ENCODE data around the gene FBXO38.
"Not testable (repeated sequence)": the region's sequence is repeated elsewhere in the genome, so short reads cannot be mapped to it uniquely, and the experiment has no call there.

The FBXO38 gene

DNA sequence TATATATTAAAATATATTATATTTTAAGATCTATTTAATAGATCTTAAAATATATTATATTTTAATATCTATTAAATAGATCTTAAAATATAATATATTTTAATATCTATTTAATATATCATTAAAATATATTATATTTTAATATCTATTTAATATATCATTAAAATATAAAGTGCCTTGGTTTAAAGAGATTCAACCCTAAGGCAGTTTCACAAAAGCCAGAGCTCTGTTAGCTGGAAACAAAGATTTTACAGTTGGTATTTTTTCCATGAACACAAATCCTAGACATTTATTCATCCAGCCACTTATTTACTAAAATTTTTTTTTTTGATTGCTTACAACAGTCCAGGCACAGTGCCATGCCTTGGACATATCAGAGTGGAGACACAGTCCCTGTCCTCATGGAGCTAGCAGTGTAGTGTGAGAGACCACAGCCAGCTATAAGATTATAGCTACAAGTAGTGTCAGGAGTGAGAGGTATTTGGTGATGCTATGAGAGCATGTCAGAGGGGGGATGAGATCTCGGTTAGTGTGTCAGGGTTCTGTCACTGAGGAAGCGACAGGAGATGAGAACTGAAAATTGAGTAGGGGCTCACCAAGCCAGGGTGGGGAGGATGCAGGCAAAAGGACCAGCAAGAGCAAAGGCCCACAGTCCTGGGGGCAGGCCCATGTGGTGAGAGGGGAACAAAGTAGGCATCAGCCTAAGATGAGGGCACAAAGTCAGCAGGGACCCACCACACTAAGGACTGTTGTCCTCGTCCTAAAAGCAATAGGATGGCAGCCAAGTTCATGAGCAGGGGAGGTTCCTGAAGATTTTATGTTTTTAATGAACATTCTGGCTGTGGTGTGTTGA is 74.5 kb downstream of the FBXO38 start:
- Histone ChIP-seq H3K4me3 (ENCODE audit: low read length) (no peak overlapping the region), H3K4me1 (ENCODE audit: control insufficient read depth, insufficient read depth, low read length) (peaks cover 8% of the 10 kb centered on the region), H3K9ac (ENCODE audit: low read length) (no peak overlapping the region), H3K9me3 (ENCODE audit: control insufficient read depth, low read length) (no peaks in the 10 kb centered on the region), H3K36me3 (ENCODE audit: control insufficient read depth, insufficient read depth, low read length, severe bottlenecking) (no peaks in the 10 kb centered on the region), H3K27me3 (replicated peaks; ENCODE audit: control insufficient read depth, insufficient read depth, low read length) (no peaks in the 10 kb centered on the region)
- DNase-seq (ENCODE audit: low read depth): no peak

DNA sequence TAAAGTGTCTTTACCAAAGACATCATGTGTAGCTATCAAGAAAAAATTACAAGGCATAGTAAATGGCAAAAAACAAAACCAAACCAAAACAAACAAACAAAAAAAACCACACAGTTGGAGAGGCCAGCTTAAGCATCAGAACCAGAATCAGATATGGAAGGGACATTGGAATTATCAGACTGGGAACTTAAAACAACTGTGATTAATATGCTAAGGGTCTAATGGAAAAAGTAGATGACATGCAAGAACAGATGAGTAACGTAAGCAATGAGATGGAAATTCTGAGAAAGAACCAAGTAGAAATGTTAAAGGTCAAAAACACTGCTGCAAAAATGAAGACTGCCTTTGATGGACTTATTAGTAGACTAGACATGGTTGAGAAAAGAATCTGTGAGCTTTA is 75.9 kb downstream of the FBXO38 start:
- Histone ChIP-seq H3K9ac (ENCODE audit: low read length) (no peak overlapping the region), H3K9me3 (ENCODE audit: control insufficient read depth, low read length) (no peaks in the 10 kb centered on the region), H3K27me3 (replicated peaks; ENCODE audit: control insufficient read depth, insufficient read depth, low read length) (no peaks in the 10 kb centered on the region), H3K4me3 (ENCODE audit: low read length) (no peak overlapping the region), H3K36me3 (ENCODE audit: control insufficient read depth, insufficient read depth, low read length, severe bottlenecking) (no peaks in the 10 kb centered on the region), H3K4me1 (ENCODE audit: control insufficient read depth, insufficient read depth, low read length) (peaks cover 8% of the 10 kb centered on the region)
- no peak for DNase-seq (ENCODE audit: low read depth)

- no peak overlapping the region for H3K4me3 ChIP-seq (ENCODE audit: low read length)
- peaks cover 21% of the 10 kb centered on the region for H3K4me1 ChIP-seq (ENCODE audit: control insufficient read depth, insufficient read depth, low read length)
- no peaks in the 10 kb centered on the region for H3K27me3 ChIP-seq (replicated peaks; ENCODE audit: control insufficient read depth, insufficient read depth, low read length)
- DNase-seq (ENCODE audit: low read depth): no peak
- H3K9me3 ChIP-seq (ENCODE audit: control insufficient read depth, low read length): no peaks in the 10 kb centered on the region
- no peak overlapping the region for H3K9ac ChIP-seq (ENCODE audit: low read length)
- no peaks in the 10 kb centered on the region for H3K36me3 ChIP-seq (ENCODE audit: control insufficient read depth, insufficient read depth, low read length, severe bottlenecking)
These were observed 81.8 kb downstream of the FBXO38 start for GRCh38 chr5:148465381-148466235.

DNA sequence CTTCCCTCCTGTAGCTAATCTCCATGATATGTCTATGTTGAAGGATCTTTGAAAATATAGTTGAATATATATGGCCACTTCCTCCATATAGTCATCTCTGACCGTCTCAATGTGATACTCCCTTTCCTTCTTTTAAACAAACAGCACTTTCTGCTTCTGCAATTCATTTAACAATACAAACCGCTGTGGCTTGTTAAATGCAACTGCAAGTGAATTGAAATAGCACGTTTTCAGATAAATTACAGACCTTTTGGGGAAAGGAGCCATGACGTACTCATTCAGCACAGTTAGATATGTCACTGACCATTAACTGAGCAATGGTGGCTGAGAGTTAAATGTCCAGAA is 82.5 kb downstream of the FBXO38 start:
- Histone ChIP-seq H3K27me3 (replicated peaks; ENCODE audit: control insufficient read depth, insufficient read depth, low read length) (no peaks in the 10 kb centered on the region), H3K4me1 (ENCODE audit: control insufficient read depth, insufficient read depth, low read length) (peaks cover 21% of the 10 kb centered on the region), H3K9ac (ENCODE audit: low read length) (no peak overlapping the region), H3K9me3 (ENCODE audit: control insufficient read depth, low read length) (no peaks in the 10 kb centered on the region), H3K4me3 (ENCODE audit: low read length) (no peak overlapping the region), H3K36me3 (ENCODE audit: control insufficient read depth, insufficient read depth, low read length, severe bottlenecking) (no peaks in the 10 kb centered on the region)
- no peak for DNase-seq (ENCODE audit: low read depth)

- peaks cover 32% of the 10 kb centered on the region for H3K4me1 ChIP-seq (ENCODE audit: control insufficient read depth, insufficient read depth, low read length)
- no peak for DNase-seq (ENCODE audit: low read depth)
These were observed 84.2 kb downstream of the FBXO38 start for GRCh38 chr5:148467958-148468357.

DNA sequence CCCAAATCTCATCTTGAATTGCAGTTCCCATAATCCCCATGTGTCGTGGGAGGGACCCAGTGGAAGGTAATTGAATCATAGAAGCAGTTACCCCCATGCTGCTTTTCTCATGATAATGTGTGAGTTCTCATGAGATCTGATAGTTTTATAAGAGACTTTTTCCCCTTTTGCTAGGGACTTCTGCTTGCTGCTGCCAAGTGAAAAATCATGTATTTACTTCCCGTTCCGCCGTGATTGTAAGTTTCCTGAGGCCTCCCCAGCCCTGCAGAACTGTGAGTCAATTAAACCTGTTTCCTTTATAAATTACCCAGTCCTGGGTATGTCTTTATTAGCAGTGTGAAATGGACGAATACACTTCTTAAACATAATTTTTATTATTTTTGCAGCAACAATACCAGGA is 85.0 kb downstream of the FBXO38 start:
- H3K27me3 ChIP-seq (replicated peaks; ENCODE audit: control insufficient read depth, insufficient read depth, low read length); H3K9ac ChIP-seq (ENCODE audit: low read length); DNase-seq (ENCODE audit: low read depth); H3K36me3 ChIP-seq (ENCODE audit: control insufficient read depth, insufficient read depth, low read length, severe bottlenecking); H3K4me3 ChIP-seq (ENCODE audit: low read length); H3K9me3 ChIP-seq (ENCODE audit: control insufficient read depth, low read length): not testable (repeated sequence)
- peaks cover 35% of the 10 kb centered on the region for H3K4me1 ChIP-seq (ENCODE audit: control insufficient read depth, insufficient read depth, low read length)

More at GRCh38 chr5:148467958-148468357, 84.2 kb downstream of the FBXO38 start:
- H3K4me3 ChIP-seq (ENCODE audit: low read length): no peak overlapping the region
- H3K9ac ChIP-seq (ENCODE audit: low read length): no peak overlapping the region
- no peaks in the 10 kb centered on the region for H3K36me3 ChIP-seq (ENCODE audit: control insufficient read depth, insufficient read depth, low read length, severe bottlenecking)
- no peaks in the 10 kb centered on the region for H3K27me3 ChIP-seq (replicated peaks; ENCODE audit: control insufficient read depth, insufficient read depth, low read length)
- no peaks in the 10 kb centered on the region for H3K9me3 ChIP-seq (ENCODE audit: control insufficient read depth, low read length)

DNA sequence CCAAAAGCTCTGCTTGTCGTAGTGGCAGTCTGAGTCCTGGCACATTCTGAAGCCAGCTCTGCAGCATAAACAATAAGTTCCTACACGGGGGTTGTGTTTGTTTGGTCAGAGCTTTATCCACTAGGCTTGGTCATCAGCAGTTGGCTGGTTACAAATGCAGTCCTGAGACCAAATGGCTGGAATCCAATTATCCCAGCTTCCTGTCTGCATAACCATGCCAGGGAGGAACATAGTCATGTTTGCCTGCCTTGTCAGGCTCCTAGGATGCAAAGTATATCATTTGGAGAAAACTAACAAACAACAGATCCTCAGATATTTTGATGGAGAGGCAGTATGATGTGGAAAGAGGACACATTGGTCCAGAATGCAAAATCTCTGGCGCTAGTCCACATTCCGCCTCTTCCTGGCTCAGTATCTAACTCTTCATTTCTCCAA is 85.8 kb downstream of the FBXO38 start:
- no peak overlapping the region for H3K9ac ChIP-seq (ENCODE audit: low read length)
- H3K9me3 ChIP-seq (ENCODE audit: control insufficient read depth, low read length): no peaks in the 10 kb centered on the region
- H3K4me1 ChIP-seq (ENCODE audit: control insufficient read depth, insufficient read depth, low read length): peaks cover 36% of the 10 kb centered on the region
- H3K36me3 ChIP-seq (ENCODE audit: control insufficient read depth, insufficient read depth, low read length, severe bottlenecking): no peaks in the 10 kb centered on the region
- no peak overlapping the region for H3K4me3 ChIP-seq (ENCODE audit: low read length)
- H3K27me3 ChIP-seq (replicated peaks; ENCODE audit: control insufficient read depth, insufficient read depth, low read length): no peaks in the 10 kb centered on the region
- peak; percentile 39 for DNase-seq (ENCODE audit: low read depth)

DNA sequence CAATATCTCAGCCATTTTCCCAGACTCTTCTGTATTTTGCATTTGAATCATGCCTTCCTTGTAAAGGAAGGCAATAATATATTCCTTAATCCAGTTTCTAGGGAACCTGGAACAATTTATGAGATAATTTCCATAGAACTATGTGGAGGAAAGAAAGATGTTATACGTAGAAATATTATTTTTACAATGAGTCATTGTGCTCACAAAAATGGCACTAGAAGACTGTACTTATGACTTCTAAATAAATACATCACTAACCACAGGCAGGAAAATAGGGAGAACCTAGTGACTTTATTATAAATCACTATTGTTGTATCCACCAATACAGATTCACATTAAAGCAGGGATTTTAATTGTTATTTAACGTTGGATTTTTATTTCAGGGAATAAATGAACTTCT is 87.6 kb downstream of the FBXO38 start:
- Histone ChIP-seq H3K9ac (ENCODE audit: low read length) (no peak overlapping the region), H3K4me3 (ENCODE audit: low read length) (no peak overlapping the region), H3K4me1 (ENCODE audit: control insufficient read depth, insufficient read depth, low read length) (peaks cover 23% of the 10 kb centered on the region), H3K36me3 (ENCODE audit: control insufficient read depth, insufficient read depth, low read length, severe bottlenecking) (no peaks in the 10 kb centered on the region), H3K27me3 (replicated peaks; ENCODE audit: control insufficient read depth, insufficient read depth, low read length) (no peaks in the 10 kb centered on the region), H3K9me3 (ENCODE audit: control insufficient read depth, low read length) (no peaks in the 10 kb centered on the region)
- DNase-seq (ENCODE audit: low read depth): peak; percentile 20

GRCh38 chr5:148474025-148474511 is 90.3 kb downstream of the FBXO38 start:
- Histone ChIP-seq H3K9me3 (ENCODE audit: control insufficient read depth, low read length) (no peaks in the 10 kb centered on the region), H3K9ac (ENCODE audit: low read length) (peak overlapping the region; percentile 42), H3K4me3 (ENCODE audit: low read length) (peak overlapping the region; percentile 73), H3K36me3 (ENCODE audit: control insufficient read depth, insufficient read depth, low read length, severe bottlenecking) (no peaks in the 10 kb centered on the region), H3K4me1 (ENCODE audit: control insufficient read depth, insufficient read depth, low read length) (peaks cover 22% of the 10 kb centered on the region), H3K27me3 (replicated peaks; ENCODE audit: control insufficient read depth, insufficient read depth, low read length) (no peaks in the 10 kb centered on the region)
- DNase-seq (ENCODE audit: low read depth): no peak

DNA sequence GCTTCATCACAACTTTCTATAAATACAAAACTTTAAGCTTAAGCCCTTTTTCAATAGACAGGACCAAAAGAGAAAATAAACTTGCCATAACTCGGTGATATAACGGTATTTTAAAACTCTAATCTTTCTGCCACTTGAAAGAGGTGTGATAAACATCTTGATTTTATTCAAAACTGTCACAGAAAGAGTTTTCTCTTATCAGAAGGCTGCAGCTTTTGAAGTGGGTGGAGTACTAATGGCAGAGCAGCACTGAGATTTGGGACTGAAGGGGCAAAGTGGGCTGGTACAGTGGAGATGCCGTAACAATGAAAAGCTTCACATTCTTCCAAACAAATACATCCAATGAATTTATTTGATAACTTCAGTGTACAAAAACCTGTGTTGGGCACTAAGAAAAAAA is 92.5 kb downstream of the FBXO38 start:
- H3K27me3 ChIP-seq (replicated peaks; ENCODE audit: control insufficient read depth, insufficient read depth, low read length): no peaks in the 10 kb centered on the region
- no peaks in the 10 kb centered on the region for H3K9me3 ChIP-seq (ENCODE audit: control insufficient read depth, low read length)
- H3K9ac ChIP-seq (ENCODE audit: low read length): no peak overlapping the region
- no peaks in the 10 kb centered on the region for H3K36me3 ChIP-seq (ENCODE audit: control insufficient read depth, insufficient read depth, low read length, severe bottlenecking)
- DNase-seq (ENCODE audit: low read depth): no peak
- no peak overlapping the region for H3K4me3 ChIP-seq (ENCODE audit: low read length)
- peaks cover 15% of the 10 kb centered on the region for H3K4me1 ChIP-seq (ENCODE audit: control insufficient read depth, insufficient read depth, low read length)

- peaks cover 7% of the 10 kb centered on the region for H3K4me1 ChIP-seq (ENCODE audit: control insufficient read depth, insufficient read depth, low read length)
- no peak overlapping the region for H3K9ac ChIP-seq (ENCODE audit: low read length)
- H3K27me3 ChIP-seq (replicated peaks; ENCODE audit: control insufficient read depth, insufficient read depth, low read length): no peaks in the 10 kb centered on the region
- no peak overlapping the region for H3K4me3 ChIP-seq (ENCODE audit: low read length)
- no peaks in the 10 kb centered on the region for H3K36me3 ChIP-seq (ENCODE audit: control insufficient read depth, insufficient read depth, low read length, severe bottlenecking)
- no peaks in the 10 kb centered on the region for H3K9me3 ChIP-seq (ENCODE audit: control insufficient read depth, low read length)
- DNase-seq (ENCODE audit: low read depth): no peak
These were observed 93.7 kb downstream of the FBXO38 start for GRCh38 chr5:148477429-148477828.
